NCI-H748 (cell line): ENCODE measurements around the gene PCID2.

ENCODE experiments used
- DNase-seq: peaks from one replicate; lab custom pipeline; 2025; ENCODE audit not compliant: unreplicated experiment; lab: John Stamatoyannopoulos, UW

PCID2 gene

DNA sequence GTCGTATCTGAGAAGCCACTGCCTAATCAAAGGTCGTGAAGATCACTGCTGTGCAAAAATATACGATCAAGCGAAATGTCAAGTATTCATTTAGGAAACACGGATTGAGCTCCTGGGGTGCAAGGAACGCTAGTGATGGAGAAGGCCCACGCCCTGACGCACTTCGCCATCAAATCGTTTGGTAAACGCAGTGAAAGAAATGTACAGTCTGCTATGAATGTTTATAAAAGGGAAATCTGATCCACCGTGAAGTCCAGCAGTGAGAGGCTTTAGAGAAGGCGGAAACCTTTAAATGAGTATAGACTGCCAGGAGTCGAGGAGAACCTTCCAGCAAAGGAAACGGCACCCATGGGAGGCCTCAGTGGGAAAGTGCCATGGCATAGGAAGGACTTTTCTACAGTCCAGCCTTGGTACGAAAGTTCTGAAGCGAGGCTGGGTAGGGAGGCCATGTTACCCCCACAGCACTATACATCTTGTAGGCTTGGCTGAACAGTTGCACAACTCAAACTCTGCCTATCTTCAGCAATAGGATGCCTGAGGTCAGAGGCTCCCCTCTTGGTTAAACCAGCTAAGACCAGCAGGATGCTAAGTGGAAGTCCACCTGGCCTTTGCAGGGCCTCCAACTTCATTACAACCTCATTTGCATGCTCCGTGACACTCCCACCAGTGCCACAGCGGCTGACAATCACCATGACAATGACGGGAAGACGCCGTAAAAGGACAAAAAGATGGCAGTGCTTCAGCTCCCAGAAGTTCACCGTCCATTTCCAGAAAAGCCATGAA lies 20.4 kb downstream of the PCID2 start:
- peak; percentile 14 for DNase-seq

DNA sequence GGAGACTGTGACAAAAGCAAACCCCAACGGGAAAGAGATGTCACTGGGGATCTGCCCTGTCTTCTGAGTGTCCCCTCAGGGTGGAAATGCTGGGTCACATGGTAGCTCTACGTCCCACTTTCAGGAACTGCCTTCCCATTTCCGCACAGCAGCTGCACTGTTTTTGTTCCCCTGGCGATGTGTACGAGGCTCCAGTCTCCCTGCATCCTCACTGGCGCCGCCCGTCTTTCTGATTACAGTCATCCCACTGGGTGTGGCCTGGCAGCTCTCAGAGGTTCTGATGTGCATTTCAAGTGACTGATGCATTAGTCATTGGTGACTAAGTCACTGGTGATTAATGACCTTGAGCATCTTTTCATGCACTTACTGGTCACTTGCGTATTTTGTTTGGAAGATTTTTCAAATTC lies 21.2 kb downstream of the PCID2 start:
- peak; percentile 42 for DNase-seq

DNA sequence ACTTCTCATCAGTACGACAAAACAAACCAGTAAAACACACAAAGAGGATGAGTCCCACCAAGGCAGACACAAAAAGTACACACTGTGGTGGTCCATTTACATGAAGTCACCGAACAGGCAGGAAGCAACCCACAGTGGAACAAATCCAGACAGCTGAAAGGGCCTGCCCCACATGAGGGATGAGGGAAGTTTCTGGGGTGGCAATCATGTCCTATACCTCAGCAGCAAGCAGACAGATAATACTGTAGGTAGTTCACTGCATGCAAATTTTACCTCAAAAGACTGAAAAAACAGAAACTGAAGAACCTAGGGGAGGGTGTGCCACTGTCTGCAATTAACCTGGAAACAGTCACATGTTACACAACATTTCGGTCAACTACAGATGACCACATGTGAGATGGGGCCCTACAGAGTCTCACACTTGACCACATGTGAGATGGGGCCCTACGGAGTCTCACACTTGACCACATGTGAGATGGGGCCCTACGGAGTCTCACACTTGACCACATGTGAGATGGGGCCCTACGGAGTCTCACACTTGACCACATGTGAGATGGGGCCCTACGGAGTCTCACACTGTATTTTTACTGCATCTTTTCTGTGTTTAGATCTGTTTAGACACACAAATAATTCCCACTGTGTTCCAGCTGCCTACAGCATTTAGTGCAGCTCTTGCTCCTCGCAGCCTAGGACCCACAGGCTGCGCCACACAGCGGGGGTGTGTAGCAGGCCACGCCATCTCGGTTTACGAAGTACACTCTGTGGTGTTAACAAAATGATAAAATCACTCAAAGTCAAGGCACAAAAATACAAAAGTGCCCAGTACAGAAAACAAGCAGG lies 22.2 kb downstream of the PCID2 start:
- DNase-seq, result no peak

DNA sequence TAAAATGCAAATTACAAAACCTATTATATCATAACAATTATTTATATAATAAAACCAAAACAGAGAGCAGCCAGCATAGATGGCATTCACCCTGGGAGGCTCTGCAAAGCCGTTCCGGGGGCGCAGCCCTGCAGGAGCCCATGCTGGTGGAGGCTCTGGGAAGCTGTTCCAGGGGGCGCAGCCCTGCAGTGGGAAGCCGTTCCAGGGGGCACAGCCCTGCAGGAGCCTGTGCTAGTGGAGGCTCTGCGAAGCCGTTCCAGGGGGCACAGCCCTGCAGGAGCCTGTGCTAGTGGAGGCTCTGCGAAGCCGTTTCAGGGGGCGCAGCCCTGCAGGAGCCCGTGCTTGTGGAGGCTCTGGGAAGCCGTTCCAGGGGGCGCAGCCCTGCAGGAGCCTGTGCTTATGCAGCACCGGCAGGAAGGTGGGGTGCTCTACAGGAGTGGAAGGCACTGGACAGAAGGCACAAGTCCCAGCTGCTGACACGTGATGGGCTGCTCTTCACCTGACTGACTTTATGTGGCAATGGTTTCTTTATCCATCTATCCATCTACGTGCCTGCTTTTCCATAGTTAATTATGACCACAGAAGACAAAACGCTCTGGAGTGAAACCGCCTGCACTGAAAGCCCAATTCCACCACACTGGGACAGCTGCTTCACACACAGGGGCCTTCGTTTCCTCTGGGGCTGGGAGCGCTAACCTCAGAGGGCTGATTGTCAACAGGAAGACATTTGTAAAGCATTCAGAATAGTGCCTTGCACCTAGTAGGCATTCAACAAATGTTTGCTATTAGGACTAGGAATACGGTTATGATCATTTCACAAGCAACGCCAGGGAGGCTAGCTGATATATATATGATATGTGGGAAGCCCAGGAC lies 23.7 kb downstream of the PCID2 start:
- no peak for DNase-seq

DNA sequence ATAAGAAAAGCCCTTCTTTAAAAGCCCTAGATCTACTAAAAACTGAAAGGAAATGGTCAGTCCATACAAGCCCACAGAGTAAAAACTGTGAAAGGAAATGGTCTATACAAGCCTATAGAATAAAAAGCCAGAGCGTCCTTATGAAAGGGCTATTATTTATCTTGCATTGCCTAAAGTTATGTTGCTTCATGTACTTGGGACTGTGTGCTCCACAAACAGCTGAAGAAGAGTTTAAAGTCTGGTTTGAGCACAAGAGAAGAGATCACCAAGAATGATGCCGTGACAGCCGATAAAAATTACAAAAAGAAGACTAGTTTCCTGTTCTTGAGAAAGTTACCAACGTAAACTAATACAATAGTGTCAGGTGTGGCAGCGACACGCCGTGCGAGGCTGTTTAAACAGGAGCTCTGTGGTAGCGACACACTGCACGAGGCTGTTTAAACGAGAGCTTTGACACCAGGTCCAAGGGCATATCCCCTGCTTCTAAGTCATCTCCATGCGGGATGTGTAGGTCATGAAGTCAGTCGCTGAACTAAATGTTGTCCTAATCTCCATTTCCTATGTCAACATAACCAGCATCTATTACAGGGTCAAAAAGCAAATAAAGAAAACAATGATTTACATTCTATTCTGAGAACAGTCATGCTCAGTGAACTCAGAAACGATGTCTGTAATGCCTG lies 24.9 kb downstream of the PCID2 start:
- DNase-seq, result no peak

DNA sequence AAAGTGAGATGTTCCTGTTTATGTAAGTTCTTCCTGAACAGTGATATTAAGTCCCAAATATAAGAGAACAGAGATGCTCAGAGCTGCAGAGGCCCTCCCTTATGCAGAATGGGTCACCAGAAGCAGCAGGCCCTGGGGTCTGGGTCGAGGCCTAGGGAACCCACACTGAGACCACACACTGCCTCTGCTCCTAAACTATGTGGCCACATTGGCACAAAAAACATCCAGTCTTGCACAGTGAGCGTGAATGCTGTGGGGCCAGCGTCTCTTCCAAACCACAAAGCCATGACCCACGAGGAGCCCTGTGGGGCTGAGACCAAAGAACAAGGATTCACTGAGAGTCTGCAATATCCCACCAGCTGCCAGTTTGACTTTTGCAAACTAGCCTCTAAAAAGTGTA lies 26.4 kb downstream of the PCID2 start:
- no peak for DNase-seq

DNA sequence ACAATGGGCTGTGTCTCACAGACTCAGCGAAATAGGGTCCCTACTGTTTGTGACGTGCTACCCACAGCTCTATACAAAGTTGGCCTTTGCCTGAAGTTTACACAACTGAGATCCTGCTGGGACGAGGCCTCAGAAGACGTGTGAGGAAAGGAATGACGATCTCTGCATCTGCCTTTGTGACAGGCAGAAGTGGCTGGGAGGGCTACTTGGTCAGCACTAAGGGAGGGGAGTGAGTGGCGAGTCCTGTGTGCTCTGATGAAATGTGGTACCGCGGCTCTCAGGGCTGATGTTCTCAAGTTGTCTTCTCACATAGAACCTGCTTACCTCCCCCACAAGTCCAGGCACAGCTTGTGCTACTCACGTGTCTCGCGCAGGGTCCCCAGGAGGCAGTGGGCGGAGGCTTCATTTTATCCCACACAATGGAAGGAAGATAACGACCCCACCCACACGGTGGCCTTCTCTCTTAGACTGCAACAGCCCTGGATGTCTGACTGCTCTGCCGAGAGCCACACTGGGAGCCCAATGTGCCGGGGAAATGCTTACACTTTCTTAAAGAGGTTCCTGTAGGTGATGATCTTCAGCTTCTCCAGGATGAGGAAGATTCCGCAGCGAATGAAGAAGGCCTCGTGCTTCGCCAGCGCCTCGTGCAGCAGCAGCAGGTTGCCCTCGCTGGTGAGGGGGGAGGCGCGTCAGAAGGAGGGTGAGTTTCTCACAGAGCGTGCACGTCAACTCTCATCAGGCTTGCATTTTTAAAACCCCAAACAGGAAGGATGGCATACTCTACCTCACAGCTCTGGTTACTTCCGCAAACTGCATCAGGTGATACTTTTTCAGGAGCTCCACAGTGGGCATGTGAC lies 28.9 kb downstream of the PCID2 start:
- DNase-seq, result no peak

DNA sequence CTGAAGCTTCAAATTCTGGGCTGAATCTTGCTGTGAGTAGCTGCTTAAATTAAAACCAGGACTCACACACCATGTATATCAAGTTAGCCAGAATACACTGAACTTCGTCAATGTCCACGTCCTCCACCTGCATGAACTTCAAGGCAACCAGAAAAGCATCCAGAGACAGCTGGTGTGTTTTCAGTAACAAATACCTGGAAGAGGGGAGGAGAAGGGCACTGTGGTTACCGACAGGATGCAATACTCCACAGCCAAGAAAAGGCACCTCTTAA lies 29.6 kb downstream of the PCID2 start:
- DNase-seq, result no peak

DNA sequence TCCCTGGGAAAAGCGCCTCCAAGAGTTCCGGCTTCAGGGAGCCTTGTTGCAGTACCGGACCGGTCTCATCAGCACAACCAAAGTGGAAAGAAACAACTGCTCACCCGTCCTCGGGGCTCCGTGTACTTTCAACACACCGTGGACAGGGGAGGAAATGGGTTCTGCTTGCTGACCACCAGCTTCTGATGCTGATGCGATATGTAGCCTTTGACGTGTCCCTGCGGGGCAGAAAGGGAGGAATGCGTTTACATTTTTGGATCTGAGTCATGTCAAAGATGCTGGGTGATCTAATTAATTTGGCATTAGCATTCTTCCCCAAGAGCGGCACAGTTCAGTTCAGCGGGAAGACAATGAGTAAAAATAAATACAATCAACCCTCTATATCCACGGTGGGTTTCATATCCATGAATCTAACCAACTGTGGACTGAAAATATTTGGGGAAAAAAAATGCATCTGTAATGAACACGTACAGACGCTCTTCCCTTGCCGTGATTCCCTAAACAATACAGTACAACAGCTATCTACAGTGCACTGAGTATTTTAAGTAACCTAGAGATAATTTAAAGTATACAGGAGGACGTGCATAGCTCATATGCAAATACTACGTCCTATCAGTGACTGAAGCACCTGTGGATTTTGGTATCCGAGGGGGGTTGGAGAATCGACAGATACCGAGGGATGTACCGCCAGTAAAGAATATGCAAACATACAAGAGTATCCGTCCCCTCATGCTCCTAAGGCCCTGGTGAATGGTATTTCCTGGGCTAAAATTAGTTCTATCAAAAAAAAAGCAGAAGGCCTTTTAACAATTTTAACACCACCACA lies 30.2 kb downstream of the PCID2 start:
- DNase-seq, result no peak

DNA sequence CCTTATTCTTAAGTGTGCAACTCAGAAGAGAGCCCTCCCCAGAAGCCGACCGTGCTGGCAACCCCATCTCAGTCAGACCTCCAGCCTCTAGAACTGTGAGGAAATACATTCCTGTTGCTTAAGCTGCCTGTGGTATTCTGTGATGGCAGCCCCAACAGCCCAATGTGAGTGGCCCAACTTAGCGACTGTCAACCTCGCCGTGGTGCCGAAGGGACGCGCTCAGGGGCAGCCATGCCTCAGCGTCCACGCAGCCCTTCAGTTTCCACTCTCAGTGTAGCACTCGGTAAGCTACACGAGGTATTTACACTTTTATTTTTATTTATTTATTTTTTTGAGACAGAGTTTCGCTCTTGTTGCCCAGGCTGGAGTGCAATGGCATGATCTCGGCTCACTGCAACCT lies 31.6 kb downstream of the PCID2 start:
- no peak for DNase-seq

DNA sequence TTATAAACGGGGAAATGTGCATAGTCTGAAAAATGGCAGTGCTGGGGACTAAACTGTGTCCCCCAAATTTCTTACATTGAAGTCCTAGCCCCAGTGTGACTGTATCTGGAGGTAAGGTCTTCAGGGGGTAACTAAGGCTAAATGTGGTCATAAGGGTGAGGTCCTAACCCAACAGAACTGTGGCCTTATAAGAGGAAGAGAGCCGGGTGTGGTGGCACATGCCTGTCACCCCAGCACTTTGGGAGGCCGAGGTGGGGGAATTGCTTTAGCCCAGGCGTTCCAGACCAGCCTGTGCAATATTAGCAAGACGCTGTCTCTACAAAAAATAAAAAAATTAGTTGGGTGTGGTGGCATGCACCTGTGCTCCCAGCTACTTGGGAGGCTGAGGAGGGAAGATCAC lies 32.2 kb downstream of the PCID2 start:
- no peak for DNase-seq

DNA sequence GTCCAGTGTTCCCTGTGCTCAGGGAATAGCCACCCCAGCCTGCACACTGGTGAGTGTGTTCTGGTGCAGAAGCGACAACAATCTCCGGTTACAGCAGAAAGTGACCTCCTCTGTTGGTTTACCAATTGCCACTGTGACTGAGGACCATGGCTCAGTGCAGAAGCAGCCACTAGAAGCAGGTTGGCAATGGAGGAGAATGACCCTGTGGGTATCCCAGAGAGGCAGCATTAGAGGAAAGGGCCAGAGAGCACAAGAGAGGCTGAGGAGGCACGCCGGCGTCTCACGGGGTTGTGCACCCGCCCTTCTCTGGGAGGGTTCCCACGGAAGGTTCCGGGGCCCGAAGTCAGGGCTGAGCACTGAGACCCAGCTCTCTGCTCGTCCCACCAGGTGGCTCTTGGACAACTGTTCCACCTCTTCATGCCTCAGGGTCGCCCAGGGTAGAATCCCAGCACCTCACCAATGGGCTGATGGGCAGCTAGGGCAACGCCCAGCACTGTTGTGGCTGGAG lies 36.0 kb downstream of the PCID2 start:
- no peak for DNase-seq

DNA sequence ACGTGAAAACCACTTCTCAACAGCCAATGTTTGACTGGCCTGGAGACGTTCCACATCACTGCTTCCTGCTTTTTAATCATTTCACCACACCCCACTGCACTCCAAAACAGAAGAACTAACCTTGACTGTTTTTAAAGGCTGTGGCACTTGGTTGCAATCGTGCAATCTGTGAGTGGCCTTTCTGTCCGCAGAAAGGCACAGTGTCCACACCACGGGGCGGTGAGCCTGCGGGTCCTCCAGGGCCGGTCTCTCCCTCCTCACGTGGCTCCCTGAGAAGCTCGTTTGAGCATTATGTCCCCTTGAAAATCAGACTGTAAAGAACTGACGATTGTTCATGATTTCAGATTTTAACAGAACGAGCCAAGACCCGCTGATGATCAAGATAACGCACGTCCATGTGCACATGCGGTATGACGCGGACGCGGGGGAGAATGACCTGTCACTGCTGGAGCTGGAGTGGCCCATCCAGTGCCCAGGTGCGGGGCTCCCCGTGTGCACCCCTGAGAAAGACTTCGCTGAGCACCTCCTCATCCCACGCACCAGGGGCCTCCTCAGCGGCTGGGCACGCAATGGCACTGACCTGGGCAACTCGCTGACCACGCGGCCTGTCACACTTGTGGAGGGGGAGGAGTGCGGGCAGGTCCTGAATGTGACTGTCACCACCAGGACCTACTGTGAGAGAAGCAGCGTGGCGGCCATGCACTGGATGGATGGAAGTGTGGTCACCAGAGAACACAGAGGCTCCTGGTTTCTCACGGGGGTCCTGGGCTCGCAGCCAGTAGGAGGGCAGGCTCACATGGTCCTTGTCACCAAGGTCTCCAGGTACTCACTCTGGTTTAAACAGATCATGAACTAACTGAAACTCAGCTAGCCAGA lies 37.0 kb downstream of the PCID2 start:
- DNase-seq, result no peak

DNA sequence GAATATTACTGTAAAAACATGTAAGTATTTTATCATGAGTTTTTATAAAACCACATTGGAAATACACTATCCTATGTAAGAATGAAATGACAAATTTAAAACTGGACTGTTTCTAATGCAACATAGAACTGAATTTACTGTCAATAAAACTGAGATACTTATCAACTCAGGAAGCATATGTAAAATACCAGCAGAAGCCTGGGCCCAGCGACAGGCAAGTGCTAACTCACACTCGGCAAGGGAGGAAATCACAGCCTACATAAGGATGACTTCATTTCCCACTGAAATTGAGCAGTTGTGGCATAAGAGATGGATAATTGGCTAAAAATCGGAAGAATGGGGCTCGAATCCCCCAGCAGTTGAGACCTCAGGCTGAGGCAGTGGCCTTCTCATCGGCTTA lies 38.0 kb downstream of the PCID2 start:
- no peak for DNase-seq

DNA sequence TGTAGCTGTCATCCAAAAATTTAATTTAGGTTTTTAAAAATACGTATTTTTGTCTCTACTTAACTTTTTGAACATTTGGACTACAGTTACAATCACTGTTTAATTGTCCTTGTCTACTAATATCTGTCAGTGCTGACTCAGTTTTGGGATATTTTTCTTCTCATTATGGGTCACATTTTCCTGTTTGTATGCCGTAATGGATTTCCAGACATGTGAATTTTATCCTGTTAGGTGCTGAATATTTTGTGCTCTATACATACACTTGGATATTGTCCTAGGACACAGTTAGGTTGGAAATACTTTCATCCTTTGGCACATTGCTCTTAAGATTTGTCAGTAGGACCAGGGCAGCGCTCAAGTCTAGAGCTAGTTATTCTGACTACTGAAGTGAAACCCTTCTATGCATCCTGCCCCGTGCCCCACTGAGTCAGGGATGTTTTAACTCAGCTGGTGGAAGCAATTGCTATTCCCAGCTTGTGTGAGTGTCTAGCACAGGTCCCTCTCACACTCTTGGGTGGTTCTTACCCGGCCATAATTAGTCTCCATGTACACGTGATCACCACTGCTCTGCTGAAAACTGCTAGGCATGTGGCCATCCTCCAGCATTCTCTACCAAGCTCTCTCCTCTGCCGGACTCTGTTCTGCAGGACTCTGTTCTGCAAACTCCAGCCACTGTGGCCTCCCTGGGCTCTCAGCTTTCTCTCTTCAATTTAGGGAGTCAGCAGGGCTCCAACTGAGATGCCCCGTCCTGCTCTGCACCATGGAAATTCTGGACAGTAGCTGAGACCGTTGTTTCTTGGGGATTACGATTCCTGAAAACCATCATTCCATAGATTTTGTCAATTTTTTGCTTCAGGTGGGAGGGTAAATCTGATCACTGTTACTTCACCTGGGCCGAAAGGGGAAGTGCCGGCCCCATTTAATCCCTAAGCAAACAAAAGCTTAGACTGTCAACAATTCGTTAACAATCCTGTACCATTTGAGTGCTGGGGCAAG lies 38.9 kb downstream of the PCID2 start:
- DNase-seq, result peak; percentile 59

DNA sequence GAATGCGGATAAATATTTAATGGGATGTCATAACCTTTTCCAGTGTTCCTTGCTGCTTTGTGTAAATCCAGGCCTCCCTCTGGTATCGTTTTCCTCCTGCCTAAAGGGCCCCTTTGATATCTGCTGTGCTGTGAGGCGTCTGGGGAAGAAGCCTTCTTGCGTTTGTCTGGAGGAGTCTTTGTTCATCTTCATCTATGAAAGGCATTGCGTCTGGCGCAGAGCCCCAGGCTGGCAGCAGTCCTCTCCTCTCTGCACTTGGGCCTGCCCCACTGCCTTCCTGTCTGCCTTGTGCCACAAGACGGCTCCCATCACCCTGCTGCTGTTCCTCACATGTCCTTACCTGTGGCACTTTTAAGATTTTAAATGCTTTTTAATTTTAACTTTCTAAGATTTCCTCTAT lies 40.3 kb downstream of the PCID2 start:
- DNase-seq, result no peak

DNA sequence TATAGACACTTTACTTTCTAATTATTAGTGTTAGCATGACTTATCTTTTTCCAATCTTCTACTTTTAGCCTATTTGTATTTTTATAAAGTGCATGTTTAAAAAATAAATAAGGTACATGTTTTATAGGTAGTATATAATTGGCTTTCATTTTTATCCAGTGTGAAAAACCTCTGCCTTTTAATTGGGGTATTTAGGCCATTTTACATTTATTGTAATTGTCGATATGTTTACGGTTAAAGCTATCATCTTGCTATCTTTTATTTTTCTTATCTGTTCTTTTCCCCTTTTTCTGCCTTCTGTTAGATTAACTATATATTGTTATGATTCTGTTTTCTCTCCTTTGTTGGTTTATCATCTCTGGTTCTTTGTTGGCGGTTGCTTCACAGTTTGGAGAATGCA lies 40.9 kb downstream of the PCID2 start:
- no peak for DNase-seq
